HUES48 (cell line): ENCODE measurements around the gene CEBPA.
A peak's percentile ranks its signal among the peaks of the same experiment; 100 is the strongest.
"Not testable (repeated sequence)": the region's sequence is repeated elsewhere in the genome, so short reads cannot be mapped to it uniquely, and the experiment has no call there.

Experiments
- H3K27ac ChIP-seq: one replicate; pipeline ENCODE4 v1.7.0; 2013; ENCODE audit warnings: low read depth, low read length, inconsistent platforms
- H3K27me3 ChIP-seq: 2 replicates; pipeline ENCODE4 v1.6.1; 2013; ENCODE audit warnings: mild to moderate bottlenecking, low read length; ENCODE audit not compliant: control insufficient read depth, insufficient read depth
- H3K36me3 ChIP-seq: 2 replicates; pipeline ENCODE4 v1.6.1; 2013; ENCODE audit warnings: low read length; ENCODE audit not compliant: control insufficient read depth, insufficient read depth
- H3K4me1 ChIP-seq: 2 replicates; pipeline ENCODE4 v1.6.1; 2013; ENCODE audit warnings: mild to moderate bottlenecking, low read length; ENCODE audit not compliant: control insufficient read depth, insufficient read depth
- H3K4me3 ChIP-seq: 2 replicates; pipeline ENCODE4 v1.5.1; 2013; ENCODE audit warnings: mild to moderate bottlenecking, low read depth, low read length
- H3K9ac ChIP-seq: 2 replicates; pipeline ENCODE4 v1.6.1; 2013; ENCODE audit warnings: mild to moderate bottlenecking, low read depth, low read length, moderate library complexity
- H3K9me3 ChIP-seq: 2 replicates; pipeline ENCODE4 v1.6.1; 2013; ENCODE audit warnings: low read length; ENCODE audit not compliant: control insufficient read depth, insufficient read depth

CEBPA gene

DNA sequence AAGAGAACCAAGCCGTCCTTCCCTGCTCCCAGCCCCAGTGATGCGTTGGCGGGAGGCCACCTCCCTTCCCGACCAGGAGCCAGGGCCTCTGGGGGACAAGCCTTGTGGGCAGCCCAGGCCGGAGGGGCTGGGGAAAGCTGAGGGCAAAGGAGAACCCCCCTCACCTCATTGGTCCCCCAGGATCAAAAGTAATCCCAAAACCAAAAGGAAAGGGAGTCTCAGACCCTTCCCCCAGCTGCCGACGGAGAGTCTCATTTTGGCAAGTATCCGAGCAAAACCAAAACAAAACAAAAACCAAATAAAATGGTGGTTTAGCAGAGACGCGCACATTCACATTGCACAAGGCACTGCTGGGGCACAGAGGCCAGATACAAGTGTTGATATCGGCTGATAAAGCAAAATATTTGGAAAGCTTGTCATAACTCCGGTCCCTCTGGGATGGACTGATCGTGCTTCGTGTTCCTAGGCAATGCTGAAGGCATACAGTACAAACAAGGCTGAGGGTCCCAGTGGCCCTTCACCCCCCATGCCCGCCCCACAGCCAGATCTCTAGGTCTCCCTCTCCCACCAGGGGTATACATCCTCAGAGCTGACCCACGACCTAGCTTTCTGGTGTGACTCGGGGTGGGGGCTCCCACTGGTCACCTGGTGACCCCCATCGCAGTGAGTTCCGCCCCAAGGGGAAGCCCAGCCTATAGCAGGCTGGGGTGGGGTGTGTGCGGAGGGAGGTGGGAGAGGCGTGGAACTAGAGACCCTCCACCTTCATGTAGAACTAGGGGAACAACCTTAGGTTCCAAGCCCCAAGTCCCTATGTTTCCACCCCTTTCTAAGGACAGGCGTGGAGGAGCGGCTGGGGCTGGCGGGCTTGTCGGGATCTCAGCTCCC, 2.1 kb downstream of the CEBPA start:
- Histone ChIP-seq H3K27ac (no peak overlapping the region), H3K27me3 (peaks cover 55% of the 10 kb centered on the region), H3K9me3 (no peaks in the 10 kb centered on the region), H3K4me1 (peaks cover 15% of the 10 kb centered on the region), H3K36me3 (no peaks in the 10 kb centered on the region), H3K4me3 (peak overlapping the region; percentile 70; the same call in 1 of the 2 replicates), H3K9ac (no peak overlapping the region)

DNA sequence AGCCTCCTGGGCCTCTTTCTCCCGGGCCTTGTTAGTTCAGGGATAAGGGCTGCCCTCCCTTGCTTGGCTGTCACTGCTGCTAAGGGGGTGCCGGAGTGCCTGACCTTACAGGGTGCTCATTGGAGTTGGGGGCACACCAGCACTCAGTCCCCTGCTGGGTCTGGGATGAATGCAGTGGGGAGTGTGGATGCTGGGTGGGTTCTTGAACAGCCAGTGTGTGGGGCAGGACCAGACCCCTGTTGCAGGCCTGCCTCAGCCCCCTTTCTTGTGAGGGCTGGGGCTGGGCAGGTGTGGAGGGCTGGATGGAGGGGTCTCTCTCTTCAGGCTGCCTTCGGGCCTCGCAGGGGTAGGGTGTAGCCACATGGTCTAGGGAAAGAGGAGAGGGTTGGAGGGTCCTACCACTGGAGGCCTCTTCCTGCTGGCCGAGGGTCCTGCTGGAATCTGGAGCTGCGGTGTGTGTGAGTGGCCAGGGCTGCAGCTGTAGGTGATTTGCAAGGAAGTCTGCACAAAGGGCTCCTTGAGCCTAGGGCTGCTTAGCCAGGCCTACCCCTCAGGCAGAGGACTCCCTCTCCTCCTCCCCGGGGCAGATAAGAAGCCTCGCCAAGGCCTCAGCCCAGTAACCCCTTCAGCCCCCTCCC, 3.2 kb downstream of the CEBPA start:
- Histone ChIP-seq H3K9ac (no peak overlapping the region), H3K36me3 (no peaks in the 10 kb centered on the region), H3K4me3 (no peak overlapping the region), H3K9me3 (no peaks in the 10 kb centered on the region), H3K27ac (no peak overlapping the region), H3K4me1 (peaks cover 14% of the 10 kb centered on the region), H3K27me3 (peaks cover 44% of the 10 kb centered on the region)

DNA sequence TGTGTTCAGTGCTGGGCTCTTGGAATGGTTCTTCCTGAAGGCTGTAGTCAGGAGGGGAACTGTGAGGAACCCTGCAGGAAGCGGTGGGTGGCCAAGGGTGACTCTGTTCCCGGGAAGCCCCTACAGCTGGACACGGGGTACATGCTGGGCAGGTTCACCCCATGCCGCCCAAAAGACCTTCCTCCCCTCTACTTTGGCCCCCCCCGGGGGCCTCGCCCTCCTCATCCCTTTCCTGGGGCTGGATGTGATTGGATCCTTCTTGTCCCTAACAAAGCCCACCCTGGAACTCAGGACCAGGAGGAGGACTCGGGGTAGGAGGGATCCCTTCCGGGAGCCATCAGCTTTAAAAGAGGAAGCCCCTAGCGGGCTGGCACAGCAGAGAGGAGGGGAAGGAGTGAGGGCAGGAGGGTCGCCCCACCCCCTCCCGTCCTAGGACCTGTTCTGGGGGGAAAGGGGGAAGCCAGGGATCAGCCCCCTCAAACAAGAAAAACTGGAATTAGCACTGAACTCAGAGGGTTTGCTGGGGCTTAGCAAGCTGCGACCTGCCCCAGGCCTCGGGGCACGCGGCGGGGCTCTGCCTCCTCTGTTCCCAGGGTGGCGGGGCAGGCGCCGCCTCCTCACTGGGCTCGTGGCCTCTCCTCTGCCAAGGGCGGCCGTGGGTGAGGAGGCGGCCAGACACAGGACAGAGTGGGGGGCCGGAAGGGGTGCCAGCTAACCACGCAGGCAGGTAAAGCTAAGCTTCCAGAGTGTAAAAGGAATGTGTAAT, 4.0 kb downstream of the CEBPA start:
- no peak overlapping the region for H3K9ac ChIP-seq
- peaks cover 9% of the 10 kb centered on the region for H3K4me1 ChIP-seq
- H3K4me3 ChIP-seq, result no peak overlapping the region

DNA sequence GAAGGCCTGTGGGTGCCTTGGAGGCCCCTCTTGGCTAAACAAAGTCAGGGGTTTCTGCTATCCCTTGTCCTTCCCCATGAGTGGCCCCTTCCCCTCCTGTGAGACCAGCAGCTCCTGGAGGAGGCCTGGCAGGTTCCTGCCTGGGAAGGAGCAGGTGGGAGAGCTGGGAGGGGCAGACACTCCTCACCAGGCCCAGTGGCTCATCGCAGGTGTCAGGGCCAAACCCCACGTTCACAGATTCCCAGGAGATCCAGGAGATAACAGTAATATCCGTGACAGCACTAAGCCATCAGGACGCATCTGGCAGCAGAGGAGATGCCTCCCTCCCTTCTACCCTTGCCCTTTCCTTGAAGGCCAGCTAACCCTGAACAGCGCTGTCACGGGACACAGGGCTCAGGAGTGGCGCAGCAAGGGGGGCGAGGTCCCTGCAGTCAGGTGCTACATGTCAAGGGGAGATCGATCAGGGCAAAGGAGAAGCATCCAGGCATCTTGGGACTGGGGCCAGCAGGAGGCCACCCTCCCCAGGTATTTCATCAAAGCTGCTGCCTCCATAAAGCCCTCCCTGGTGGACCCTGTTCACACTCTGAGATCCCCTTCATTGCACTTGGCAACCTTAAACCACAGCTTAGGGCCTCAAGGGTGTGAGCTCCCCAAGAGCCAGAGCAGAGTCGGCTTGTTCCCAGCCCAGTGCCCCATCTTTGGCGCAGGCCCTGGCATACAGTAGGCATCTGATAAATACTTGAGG, 4.8 kb downstream of the CEBPA start:
- Histone ChIP-seq H3K36me3 (no peaks in the 10 kb centered on the region), H3K4me3 (no peak overlapping the region), H3K9ac (no peak overlapping the region), H3K9me3 (no peaks in the 10 kb centered on the region), H3K27ac (no peak overlapping the region), H3K27me3 (peaks cover 34% of the 10 kb centered on the region), H3K4me1 (peaks cover 9% of the 10 kb centered on the region)

More for the DNA sequence above, 4.0 kb downstream of the CEBPA start:
- Histone ChIP-seq H3K27me3 (peaks cover 36% of the 10 kb centered on the region), H3K36me3 (no peaks in the 10 kb centered on the region), H3K9me3 (no peaks in the 10 kb centered on the region), H3K27ac (no peak overlapping the region)

DNA sequence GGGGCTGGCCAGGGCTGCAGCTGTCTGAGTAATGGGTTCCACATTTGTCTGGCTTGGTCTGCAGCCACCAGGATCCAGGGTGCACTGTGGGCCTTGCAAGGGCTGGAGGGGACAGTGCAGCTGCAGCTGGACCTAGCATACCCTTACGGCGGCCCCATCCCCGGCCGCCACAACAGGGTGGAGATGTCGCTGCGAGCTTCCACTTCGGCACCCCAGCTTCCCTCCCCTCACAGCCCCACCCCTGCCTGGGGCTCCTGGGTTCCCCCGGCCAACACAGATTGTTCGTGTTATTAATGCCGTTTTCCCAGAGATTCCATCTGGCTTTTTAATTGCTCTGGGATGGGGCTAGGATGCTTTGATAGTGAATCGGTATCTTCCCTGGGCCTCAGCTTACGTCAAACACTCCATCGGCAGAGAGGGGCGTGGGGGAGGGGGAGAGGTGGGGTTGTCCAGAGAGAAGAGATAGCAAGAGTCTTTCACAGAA, 5.8 kb downstream of the CEBPA start:
- H3K9ac ChIP-seq, result no peak overlapping the region
- no peaks in the 10 kb centered on the region for H3K9me3 ChIP-seq
- no peak overlapping the region for H3K4me3 ChIP-seq
- peaks cover 26% of the 10 kb centered on the region for H3K27me3 ChIP-seq
- peaks cover 9% of the 10 kb centered on the region for H3K4me1 ChIP-seq
- H3K27ac ChIP-seq, result no peak overlapping the region
- H3K36me3 ChIP-seq, result no peaks in the 10 kb centered on the region

DNA sequence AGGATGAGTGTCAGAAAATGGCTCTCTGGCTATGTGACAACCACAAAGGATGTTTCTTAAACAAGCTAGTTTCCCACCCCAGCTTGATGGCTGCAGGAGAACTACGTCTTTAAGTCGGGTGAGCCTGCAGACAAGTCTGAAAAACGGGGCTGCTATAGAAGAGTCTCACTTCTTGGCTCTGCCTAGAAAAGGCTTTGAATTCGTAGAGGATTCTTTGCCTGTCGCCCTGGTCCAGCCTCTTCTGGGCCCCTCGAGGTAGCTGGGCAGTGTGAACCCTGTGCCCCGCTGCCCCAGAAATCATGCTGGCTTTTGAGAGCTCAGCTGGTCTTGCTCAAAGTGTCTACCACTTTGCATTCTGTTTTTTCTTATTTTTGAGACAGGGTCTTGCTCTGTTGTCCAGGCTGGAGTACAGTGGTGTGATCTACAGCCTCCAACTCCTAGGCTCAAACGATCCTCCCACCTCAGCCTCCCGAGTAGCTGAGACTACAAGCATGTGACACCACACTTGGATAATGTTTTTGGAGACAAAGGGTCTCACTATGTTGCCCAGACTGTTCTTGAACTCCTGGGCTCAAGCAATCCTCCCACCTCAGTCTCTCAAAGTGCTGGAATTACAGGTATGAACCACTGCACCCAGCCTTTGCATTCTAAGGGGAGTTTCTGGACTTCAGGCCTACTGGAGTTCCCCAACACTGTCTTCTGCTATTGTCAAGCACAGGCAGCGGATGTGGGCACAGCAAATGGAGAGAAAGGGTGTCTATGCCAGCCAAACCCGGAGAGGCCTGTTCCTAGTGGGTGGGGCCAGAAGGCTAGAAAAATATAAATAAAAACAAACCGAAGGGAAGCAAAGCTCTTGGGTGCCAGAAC, 6.5 kb downstream of the CEBPA start:
- Histone ChIP-seq H3K4me1 (peaks cover 3% of the 10 kb centered on the region), H3K9me3 (no peaks in the 10 kb centered on the region), H3K9ac (no peak overlapping the region), H3K27ac (no peak overlapping the region), H3K4me3 (no peak overlapping the region), H3K36me3 (no peaks in the 10 kb centered on the region), H3K27me3 (peaks cover 19% of the 10 kb centered on the region)

DNA sequence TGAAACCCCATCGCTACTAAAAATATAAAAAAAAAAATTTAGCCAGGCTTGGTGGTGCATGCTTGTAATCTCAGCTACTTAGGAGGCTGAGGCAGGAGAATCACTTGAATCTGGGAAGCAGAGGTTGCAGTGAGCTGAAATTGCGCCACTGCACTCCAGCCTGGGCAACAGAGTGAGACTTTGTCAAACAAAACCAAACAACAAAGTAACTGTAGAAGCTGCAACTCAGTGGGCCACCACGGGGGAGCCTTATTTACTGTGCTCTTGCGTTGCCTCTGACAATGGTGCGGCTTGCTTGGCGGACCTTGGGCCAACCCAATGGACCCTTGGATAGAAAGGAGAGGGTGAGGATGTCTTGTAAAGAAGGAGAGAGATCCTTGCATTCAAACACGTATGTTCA, 7.3 kb downstream of the CEBPA start:
- not testable (repeated sequence) for H3K27ac ChIP-seq, H3K4me3 ChIP-seq, H3K9ac ChIP-seq, H3K36me3 ChIP-seq, H3K4me1 ChIP-seq, H3K9me3 ChIP-seq
- peaks cover 11% of the 10 kb centered on the region for H3K27me3 ChIP-seq

DNA sequence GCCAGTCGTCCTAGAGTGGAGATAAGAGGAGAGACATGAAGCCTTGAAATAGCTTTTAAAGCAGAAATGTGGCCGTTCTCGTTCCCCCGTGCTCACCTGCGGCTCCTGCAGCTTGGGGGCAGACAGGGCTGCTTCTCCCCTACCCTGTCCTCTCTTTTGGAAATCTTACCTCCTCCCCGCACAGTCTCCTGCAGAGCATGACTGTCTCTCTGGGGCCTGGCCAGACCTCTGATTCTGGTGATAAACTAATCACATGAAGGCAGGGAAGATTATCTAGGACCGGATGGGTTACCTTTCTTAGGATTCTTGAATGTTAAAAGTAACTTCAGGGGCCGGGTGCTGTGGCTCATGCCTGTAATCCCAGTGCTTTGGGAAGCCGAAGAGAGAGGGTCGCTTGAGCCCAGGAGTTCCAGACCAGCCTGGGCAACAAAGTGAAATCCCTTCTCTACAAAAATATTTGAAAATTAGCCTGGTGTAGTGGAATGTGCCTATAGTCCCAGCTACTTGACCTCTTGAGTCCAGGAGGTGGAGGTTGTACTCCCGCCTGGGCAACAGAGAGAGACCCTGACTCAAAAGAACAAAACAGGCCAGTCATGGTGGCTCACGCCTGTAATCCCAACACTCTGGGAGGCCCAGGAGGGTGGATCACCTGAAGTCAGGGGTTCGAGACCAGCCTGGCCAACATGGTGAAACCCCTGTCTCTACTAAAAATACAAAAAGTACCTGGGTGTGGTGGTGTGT, 8.1 kb downstream of the CEBPA start:
- H3K36me3 ChIP-seq, result no peaks in the 10 kb centered on the region
- H3K9ac ChIP-seq, result no peak overlapping the region
- no peaks in the 10 kb centered on the region for H3K4me1 ChIP-seq
- H3K9me3 ChIP-seq, result no peaks in the 10 kb centered on the region
- H3K27me3 ChIP-seq, result peaks cover 3% of the 10 kb centered on the region
- H3K27ac ChIP-seq, result no peak overlapping the region
- H3K4me3 ChIP-seq, result no peak overlapping the region

DNA sequence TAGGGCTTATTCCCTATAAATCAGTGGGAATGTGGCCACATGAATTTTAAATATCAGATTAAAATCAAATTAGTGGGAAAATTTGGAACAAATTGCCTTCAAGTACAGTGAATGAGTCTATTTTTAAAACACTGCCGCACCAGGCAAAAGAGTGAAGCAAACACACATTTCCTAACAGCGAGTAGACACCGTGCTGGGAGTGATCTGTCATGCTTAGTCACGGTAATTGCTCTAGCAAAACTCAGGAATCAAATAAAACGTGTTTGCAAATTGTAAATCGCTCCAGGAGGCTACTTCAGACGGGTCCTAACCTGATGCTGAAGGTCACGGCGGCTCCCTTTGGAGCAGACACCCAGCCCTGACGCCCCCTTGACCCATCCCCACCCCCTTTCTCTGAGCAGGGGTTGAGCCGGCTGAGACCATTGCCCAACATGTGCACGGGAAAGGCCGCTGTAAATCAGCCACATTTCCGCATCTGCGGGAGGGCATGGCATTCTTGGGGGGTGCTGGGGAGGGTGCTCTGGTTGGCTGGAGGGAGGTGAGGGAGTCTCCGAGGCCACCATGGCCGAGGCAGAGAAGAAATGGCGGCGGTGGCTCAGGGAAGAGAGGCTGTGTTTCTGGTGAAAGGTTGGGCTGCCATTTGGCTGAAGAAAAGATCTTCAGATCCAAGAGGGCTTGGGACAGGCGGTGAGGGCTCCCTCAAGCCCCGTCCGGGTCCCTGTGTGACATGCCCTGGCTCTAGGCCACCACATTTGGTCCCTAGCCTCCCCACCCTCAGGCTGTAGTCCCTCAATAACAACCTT, 8.9 kb downstream of the CEBPA start:
- Histone ChIP-seq H3K9me3 (no peaks in the 10 kb centered on the region), H3K27me3 (no peaks in the 10 kb centered on the region; the same call in 1 of the 2 replicates), H3K4me3 (no peak overlapping the region), H3K4me1 (no peaks in the 10 kb centered on the region), H3K36me3 (no peaks in the 10 kb centered on the region), H3K27ac (no peak overlapping the region), H3K9ac (no peak overlapping the region)
